Measurements from ENCODE around the gene C1orf21. TPM values are rescaled to one million over a fixed set of nuclear protein-coding genes. Genes with fewer than 3 reads are reported as not detected.

Gene C1orf21
- total RNA-seq, 1 donor from 2014 or later, result 43.3 TPM

- no peak for TF ChIP-seq CTCF (IDR thresholded peaks at IDR 0.05; ENCODE audit: partially characterized antibody, unreplicated experiment)
- Mint-ChIP-seq H3K36me3 (ENCODE audit: unreplicated experiment) (no peaks in the 10 kb centered on the region), H3K4me1 (ENCODE audit: low read depth, unreplicated experiment) (no peaks in the 10 kb centered on the region), H3K4me3 (ENCODE audit: unreplicated experiment) (no peak overlapping the region), H3K27me3 (ENCODE audit: unreplicated experiment) (no peaks in the 10 kb centered on the region), H3K9me3 (ENCODE audit: unreplicated experiment) (no peaks in the 10 kb centered on the region), H3K27ac (ENCODE audit: unreplicated experiment) (no peak overlapping the region)
- no peak for DNase-seq
Observed at GRCh38 chr1:184665360-184665759, 278.5 kb downstream of the C1orf21 start.

GRCh38 chr1:184669391-184669790, 282.6 kb downstream of the C1orf21 start:
- Mint-ChIP-seq H3K4me1 (ENCODE audit: low read depth, unreplicated experiment) (no peaks in the 10 kb centered on the region), H3K9me3 (ENCODE audit: unreplicated experiment) (peaks cover 2% of the 10 kb centered on the region), H3K36me3 (ENCODE audit: unreplicated experiment) (no peaks in the 10 kb centered on the region), H3K27ac (ENCODE audit: unreplicated experiment) (no peak overlapping the region), H3K4me3 (ENCODE audit: unreplicated experiment) (no peak overlapping the region), H3K27me3 (ENCODE audit: unreplicated experiment) (no peaks in the 10 kb centered on the region)
- no peak for TF ChIP-seq CTCF (IDR thresholded peaks at IDR 0.05; ENCODE audit: partially characterized antibody, unreplicated experiment)
- DNase-seq, result no peak

- no peak overlapping the region for H3K27ac Mint-ChIP-seq (ENCODE audit: unreplicated experiment)
Observed at GRCh38 chr1:184672013-184672726, 285.3 kb downstream of the C1orf21 start.

GRCh38 chr1:184673305-184673704, 286.5 kb downstream of the C1orf21 start:
- Mint-ChIP-seq H3K9me3 (ENCODE audit: unreplicated experiment) (peaks cover 2% of the 10 kb centered on the region), H3K4me1 (ENCODE audit: low read depth, unreplicated experiment) (no peaks in the 10 kb centered on the region)

More at GRCh38 chr1:184672013-184672726, 285.3 kb downstream of the C1orf21 start:
- no peaks in the 10 kb centered on the region for H3K27me3 Mint-ChIP-seq (ENCODE audit: unreplicated experiment)
- no peak overlapping the region for H3K4me3 Mint-ChIP-seq (ENCODE audit: unreplicated experiment)
- no peak for TF ChIP-seq CTCF (IDR thresholded peaks at IDR 0.05; ENCODE audit: partially characterized antibody, unreplicated experiment)
- no peaks in the 10 kb centered on the region for H3K4me1 Mint-ChIP-seq (ENCODE audit: low read depth, unreplicated experiment)
- H3K36me3 Mint-ChIP-seq (ENCODE audit: unreplicated experiment), result no peaks in the 10 kb centered on the region
- no peak for DNase-seq
- H3K9me3 Mint-ChIP-seq (ENCODE audit: unreplicated experiment), result peaks cover 2% of the 10 kb centered on the region

More at GRCh38 chr1:184673305-184673704, 286.5 kb downstream of the C1orf21 start:
- Mint-ChIP-seq H3K4me3 (ENCODE audit: unreplicated experiment) (no peak overlapping the region), H3K27me3 (ENCODE audit: unreplicated experiment) (no peaks in the 10 kb centered on the region), H3K27ac (ENCODE audit: unreplicated experiment) (no peak overlapping the region), H3K36me3 (ENCODE audit: unreplicated experiment) (no peaks in the 10 kb centered on the region)
- TF ChIP-seq CTCF (IDR thresholded peaks at IDR 0.05; ENCODE audit: partially characterized antibody, unreplicated experiment), result no peak
- DNase-seq, result no peak

Data from glutamatergic neuron (in vitro differentiated cells).